A549 (cell line): ENCODE results near the gene UNC13D. TPM values are rescaled to one million over a fixed set of nuclear protein-coding genes. Genes with fewer than 3 reads are reported as not detected.
A peak's percentile ranks its signal among the peaks of the same experiment; 100 is the strongest.

ENCODE experiments used
- ATAC-seq, 2 experiments: fragments of 200-7000 bp in 1 of 2; fragments of >200 bp in 1 of 2; cut with Nextera tagmentation in 1 of 2; cut with Tn5 transposase in 1 of 2; 3 replicates each; pipeline versions ENCODE4 v1.8.0 to v1.9.1; 2018 to 2020; ENCODE audit warnings: mild to moderate bottlenecking in 1 of 2, moderate library complexity in 1 of 2
- CTCF ChIA-PET: fragments of 300-600 bp; sonication (Branson Sonifier 250); formaldehyde crosslinking; extraction: SDS; loops from one replicate; lab custom pipeline; 2021; ENCODE audit warnings: antibody characterized with exemption, inconsistent platforms; lab: Yijun Ruan, JAX
- POLR2A ChIA-PET: fragments of 350-600 bp; formaldehyde crosslinking; extraction: SDS; loops from one replicate; lab custom pipeline; 2021; ENCODE audit warnings: antibody characterized with exemption, inconsistent platforms; lab: Yijun Ruan, JAX
- DNase-seq, 2 experiments: peaks; one replicate each; pipeline versions ENCODE4 v3.0.0 to v3.0.0-alpha.2; 2011 to 2016; ENCODE audit warnings: low read depth in 1 of 2, low spot score in 1 of 2
- FAIRE-seq: peaks from 2 replicates; lab custom pipeline; 2011; peaks lifted over from hg19 to GRCh38; lab: Jason Lieb, UNC
- H3K27ac ChIP-seq, 2 experiments: fragments of >200 bp; sonication (Bioruptor Twin); formaldehyde crosslinking; 3 replicates each; pipeline ENCODE4 v1.5.1; 2016 to 2017
- H3K4me1 ChIP-seq: fragments of >200 bp; sonication (Bioruptor Twin); formaldehyde crosslinking; 3 replicates; pipeline ENCODE4 v1.6.1; 2016
- H3K4me2 ChIP-seq: fragments of >200 bp; sonication (Bioruptor Twin); formaldehyde crosslinking; 3 replicates; pipeline ENCODE4 v1.6.1; 2016
- H3K4me3 ChIP-seq: fragments of >200 bp; sonication (Bioruptor Twin); formaldehyde crosslinking; 3 replicates; pipeline ENCODE4 v1.5.1; 2016
- H3K9me3 ChIP-seq: fragments of >200 bp; sonication (Bioruptor Twin); formaldehyde crosslinking; 3 replicates; pipeline ENCODE4 v1.6.1; 2016
- ATOH8 ChIP-seq: fragments of 250-450 bp; sonication (Bioruptor Pico); IDR thresholded peaks from 2 replicates; pipeline ENCODE4 v1.5.0; 2020; ENCODE audit warnings: low read depth, mild to moderate bottlenecking, moderate library complexity
- CBX8 ChIP-seq: fragments of 200-600 bp; sonication (generic); IDR thresholded peaks from 2 replicates; pipeline ENCODE4 v1.6.1; 2016
- CEBPB ChIP-seq, 2 experiments: fragments of >200 bp in 1 of 2; sonication (Bioruptor Twin) in 1 of 2; formaldehyde crosslinking in 1 of 2; IDR thresholded peaks; 2 replicates each; pipeline ENCODE4 v1.6.1; 2012 to 2016
- CHD2 ChIP-seq: fragments of 150-350 bp; IDR thresholded peaks from 2 replicates; pipeline ENCODE4 v1.6.1; 2014; ENCODE audit warnings: low read length; ENCODE audit not compliant: partially characterized antibody
- E2F6 ChIP-seq: IDR thresholded peaks from 2 replicates; pipeline ENCODE4 v1.6.1; 2012; ENCODE audit warnings: low read depth, borderline replicate concordance
- ELK1 ChIP-seq: fragments of 150-350 bp; IDR thresholded peaks from 2 replicates; pipeline ENCODE4 v1.6.1; 2014; ENCODE audit warnings: low read depth, mild to moderate bottlenecking, low read length
- EP300 ChIP-seq, 2 experiments: fragments of >200 bp; sonication (Bioruptor Twin); formaldehyde crosslinking; IDR thresholded peaks; 2 replicates in 1 of 2; 3 replicates in 1 of 2; pipeline ENCODE4 v1.6.1; 2016 to 2017
- ESRRA ChIP-seq: fragments of 150-350 bp; IDR thresholded peaks from 2 replicates; pipeline ENCODE4 v1.6.1; 2014; ENCODE audit warnings: mild to moderate bottlenecking, low read length, borderline replicate concordance
- FOXS1 ChIP-seq: fragments of 250-450 bp; sonication (Bioruptor Pico); IDR thresholded peaks from 2 replicates; pipeline ENCODE4 v1.5.0; 2020; ENCODE audit warnings: mild to moderate bottlenecking, moderate library complexity
- HDAC2 ChIP-seq: fragments of 200-600 bp; sonication (generic); IDR thresholded peaks from 2 replicates; pipeline ENCODE4 v1.6.1; 2016
- HOXA7 ChIP-seq: fragments of 250-450 bp; sonication (Bioruptor Pico); IDR thresholded peaks from 2 replicates; pipeline ENCODE4 v1.5.0; 2020; ENCODE audit warnings: mild to moderate bottlenecking, moderate library complexity
- KDM1A ChIP-seq: fragments of 200-600 bp; sonication (generic); IDR thresholded peaks from 2 replicates; pipeline ENCODE4 v1.6.1; 2016; ENCODE audit warnings: low read depth, mild to moderate bottlenecking
- KDM5A ChIP-seq: fragments of 200-600 bp; sonication (generic); IDR thresholded peaks from 2 replicates; pipeline ENCODE4 v1.6.1; 2016; ENCODE audit warnings: antibody characterized with exemption, mild to moderate bottlenecking
- MAFK ChIP-seq: fragments of 450-650 bp; IDR thresholded peaks from 2 replicates; pipeline ENCODE4 v1.6.1; 2014; ENCODE audit not compliant: partially characterized antibody
- NPAS2 ChIP-seq: fragments of 250-450 bp; sonication (Bioruptor Pico); IDR thresholded peaks from 2 replicates; pipeline ENCODE4 v1.8.0; 2022; ENCODE audit warnings: mild to moderate bottlenecking, moderate library complexity, borderline replicate concordance
- PBX3 ChIP-seq: IDR thresholded peaks from 2 replicates; pipeline ENCODE4 v1.6.1; 2012
- RARB ChIP-seq: fragments of 250-450 bp; sonication (Bioruptor Pico); IDR thresholded peaks from 2 replicates; pipeline ENCODE4 v1.8.0; 2021; ENCODE audit warnings: mild to moderate bottlenecking, moderate library complexity
- RFX5 ChIP-seq: fragments of 450-650 bp; IDR thresholded peaks from 2 replicates; pipeline ENCODE4 v1.7.1; 2014; ENCODE audit warnings: antibody characterized with exemption, mild to moderate bottlenecking, moderate library complexity
- SREBF2 ChIP-seq: fragments of 450-650 bp; IDR thresholded peaks from 2 replicates; pipeline ENCODE4 v1.6.1; 2014; ENCODE audit warnings: mild to moderate bottlenecking, moderate library complexity
- TFCP2L1 ChIP-seq: fragments of 250-450 bp; sonication (Bioruptor Pico); IDR thresholded peaks from 2 replicates; pipeline ENCODE4 v1.5.0; 2021; ENCODE audit warnings: mild to moderate bottlenecking
- ZC3H11A ChIP-seq: fragments of 450-650 bp; IDR thresholded peaks from 2 replicates; pipeline ENCODE4 v1.6.1; 2014; ENCODE audit warnings: antibody characterized with exemption, mild to moderate bottlenecking
- ZFP36 ChIP-seq: fragments of 450-650 bp; IDR thresholded peaks from 2 replicates; pipeline ENCODE4 v1.6.1; 2014; ENCODE audit warnings: borderline replicate concordance; ENCODE audit not compliant: partially characterized antibody
- ZNF302 ChIP-seq: fragments of 250-450 bp; sonication (Bioruptor Pico); IDR thresholded peaks from 2 replicates; pipeline ENCODE4 v1.9.0; 2021; ENCODE audit warnings: inconsistent platforms, mild to moderate bottlenecking, moderate library complexity
- ZSCAN20 ChIP-seq: fragments of 250-450 bp; sonication (Bioruptor Pico); IDR thresholded peaks from 2 replicates; pipeline ENCODE4 v1.8.0; 2022; ENCODE audit warnings: mild to moderate bottlenecking, moderate library complexity
- WGBS: methylation state at CpG from one replicate; pipeline ENCODE4 v1.1.6; 2017; ENCODE audit errors: missing lambda C conversion rate; 5-methylcytosine and 5-hydroxymethylcytosine counted together
- polyA plus RNA-seq, 4 experiments: library from polyadenylated mRNA; depleted of rRNA in 3 of 4; stranded (reverse); fragments of >200 nt; fragmentation: RNase III in 1 of 4; extraction: RNeasy Plus Mini Kit Qiagen cat#74134 plus additional on column Dnase treatment in 1 of 4; gene quantifications; 2 replicates in 3 of 4; 3 replicates in 1 of 4; pipeline ENCODE4 v1.2.3, GENCODE V29; 2011 to 2017
- TF ChIP-seq, protein P1 (sequence below): fragments of >200 bp; sonication (Bioruptor Twin); formaldehyde crosslinking; IDR thresholded peaks from 3 replicates; pipeline ENCODE4 v1.5.1; 2016

Gene UNC13D
- polyA plus RNA-seq, 2 of the 4 experiments (the other 2 are of a cell fraction) = 1.6 to 3.5 TPM

DNA sequence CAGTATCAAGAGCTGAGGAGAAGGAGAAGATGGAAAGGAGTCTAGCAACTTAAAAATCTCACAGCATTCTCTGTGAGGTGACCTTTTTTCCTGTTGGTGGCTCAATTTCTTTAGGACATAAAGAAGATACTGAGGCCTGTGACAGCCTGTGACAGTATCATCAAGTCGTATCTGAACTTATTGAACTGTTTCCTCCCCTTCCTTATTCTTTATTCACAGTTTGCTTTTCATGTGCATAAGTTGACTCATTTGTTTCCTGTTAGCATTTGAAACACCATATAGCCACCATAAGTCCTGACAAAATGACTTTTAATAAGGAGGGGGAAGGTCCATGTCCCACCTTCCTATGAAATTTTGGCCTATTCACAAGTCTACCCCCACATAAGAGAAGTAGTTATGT lies 50.7 kb downstream of the UNC13D start (continued):
- TF ChIP-seq E2F6 (no peak), SREBF2 (no peak), CHD2 (no peak), KDM1A (no peak), KDM5A (no peak), RFX5 (no peak)
- TF ChIP-seq, all 56 proteins: peak for 0

DNA sequence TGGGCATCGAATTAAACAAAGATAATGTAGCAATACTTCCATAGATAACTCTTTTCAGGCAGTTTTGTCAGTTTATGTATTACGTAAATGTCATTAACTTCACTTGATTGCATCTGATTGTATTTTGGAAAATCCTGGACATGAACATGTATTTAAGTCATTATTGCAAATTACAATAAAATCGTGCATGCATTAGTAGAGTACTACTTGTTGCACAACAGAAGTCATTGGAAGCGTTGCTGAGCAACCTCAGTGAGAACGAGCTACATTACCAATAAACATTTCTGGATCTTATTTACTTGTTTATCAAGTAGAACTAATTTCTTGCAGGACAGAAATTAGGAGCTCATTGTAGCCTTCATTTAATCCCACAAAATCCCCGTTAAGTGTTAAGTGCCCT lies 53.0 kb downstream of the UNC13D start:
- Histone ChIP-seq H3K4me1 (peaks cover 8% of the 10 kb centered on the region), H3K4me2 (no peak overlapping the region), H3K9me3 (no peaks in the 10 kb centered on the region), H3K27ac (no peak overlapping the region), H3K4me3 (no peak overlapping the region)
- POLR2A ChIA-PET = interaction anchor here (2.3 kb wide), 1 partner anchor 11 kb away, joined by 19 read pairs; no protein-coding TSS in a partner anchor
- ATAC-seq (no peak), FAIRE-seq (no peak), DNase-seq (no peak)
- no peak for TF ChIP-seq TFCP2L1 (CRISPR knock-in tag)
- TF ChIP-seq, protein P1, sequence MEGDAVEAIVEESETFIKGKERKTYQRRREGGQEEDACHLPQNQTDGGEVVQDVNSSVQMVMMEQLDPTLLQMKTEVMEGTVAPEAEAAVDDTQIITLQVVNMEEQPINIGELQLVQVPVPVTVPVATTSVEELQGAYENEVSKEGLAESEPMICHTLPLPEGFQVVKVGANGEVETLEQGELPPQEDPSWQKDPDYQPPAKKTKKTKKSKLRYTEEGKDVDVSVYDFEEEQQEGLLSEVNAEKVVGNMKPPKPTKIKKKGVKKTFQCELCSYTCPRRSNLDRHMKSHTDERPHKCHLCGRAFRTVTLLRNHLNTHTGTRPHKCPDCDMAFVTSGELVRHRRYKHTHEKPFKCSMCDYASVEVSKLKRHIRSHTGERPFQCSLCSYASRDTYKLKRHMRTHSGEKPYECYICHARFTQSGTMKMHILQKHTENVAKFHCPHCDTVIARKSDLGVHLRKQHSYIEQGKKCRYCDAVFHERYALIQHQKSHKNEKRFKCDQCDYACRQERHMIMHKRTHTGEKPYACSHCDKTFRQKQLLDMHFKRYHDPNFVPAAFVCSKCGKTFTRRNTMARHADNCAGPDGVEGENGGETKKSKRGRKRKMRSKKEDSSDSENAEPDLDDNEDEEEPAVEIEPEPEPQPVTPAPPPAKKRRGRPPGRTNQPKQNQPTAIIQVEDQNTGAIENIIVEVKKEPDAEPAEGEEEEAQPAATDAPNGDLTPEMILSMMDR = no peak
- TF ChIP-seq MAFK = no peak
- no peak for TF ChIP-seq ZNF302 (CRISPR knock-in tag)
- CTCF ChIA-PET = interaction anchor here (1.0 to 3.6 kb wide), 12 partner anchors 8 to 158 kb away, joined by 4 to 21 read pairs (median 5); partner anchors contain the start of genes GALK1, SMIM5 and UNK
- 88% methylated on average over 6 of the region's 6 CpGs for WGBS

DNA sequence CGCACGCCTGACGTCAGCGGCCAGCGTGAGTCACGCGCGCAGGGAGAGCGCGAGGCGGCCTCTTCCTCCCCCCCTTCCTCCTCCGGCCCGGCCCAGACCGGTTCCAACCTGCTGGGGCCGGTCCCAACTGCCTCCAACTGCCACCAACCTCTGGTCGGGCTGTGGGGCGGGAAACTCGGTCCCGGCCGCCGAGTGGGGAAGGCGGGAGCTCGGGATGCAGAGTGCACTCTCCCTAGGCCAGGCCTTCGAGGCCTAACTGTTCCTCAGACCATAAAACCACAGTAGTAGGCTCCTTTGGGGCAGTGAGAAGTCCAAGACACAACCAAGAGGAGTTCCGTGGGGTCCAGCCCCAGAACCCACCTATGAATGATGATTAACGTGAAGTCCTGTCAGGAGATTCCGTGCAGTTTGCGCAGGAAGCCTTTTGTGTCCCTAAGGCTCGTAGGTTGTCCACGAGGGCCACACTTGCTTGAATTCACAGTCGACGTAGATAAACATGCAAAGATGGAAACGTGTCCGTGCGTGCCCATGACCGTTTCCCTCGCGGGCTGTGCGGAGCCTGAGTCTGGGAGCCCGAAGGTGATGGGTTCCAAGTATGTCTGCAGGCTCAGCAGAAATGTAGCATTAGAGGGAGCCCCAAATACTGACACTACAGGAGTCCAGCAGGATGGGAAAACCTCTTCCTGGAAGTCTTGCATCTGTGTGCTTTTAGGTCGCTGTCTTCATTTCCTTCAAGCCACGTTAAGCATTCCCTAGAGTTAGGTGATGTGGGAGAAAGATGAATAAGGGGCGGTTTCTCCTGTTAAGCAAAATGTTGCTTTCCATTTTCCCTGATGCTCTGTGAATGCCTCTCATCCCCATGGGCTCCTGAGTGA lies 59.0 kb downstream of the UNC13D start:
- H3K9me3 ChIP-seq = no peaks in the 10 kb centered on the region
- peak overlapping the region; percentile 60 for H3K4me3 ChIP-seq
- peak overlapping the region; percentile 96 to 97 for H3K27ac ChIP-seq
- CTCF ChIA-PET = interaction anchor here (0.8 to 5.8 kb wide), 12 partner anchors 9 to 166 kb away, joined by 3 to 72 read pairs (median 9); partner anchors contain the start of gene GALK1
- FAIRE-seq (no peak), ATAC-seq (peak; percentile 81 to 82), DNase-seq (peak in 1 of 2 experiments; percentile 69)
- H3K4me2 ChIP-seq = peak overlapping the region; percentile 81
- POLR2A ChIA-PET = interaction anchor here (1.0 to 3.7 kb wide), 6 partner anchors 9 to 111 kb away, joined by 3 to 17 read pairs (median 4); partner anchors contain the start of gene WBP2
- H3K4me1 ChIP-seq = peaks cover 37% of the 10 kb centered on the region
- WGBS = 14% methylated on average over 28 of the region's 43 CpGs
- TF ChIP-seq ELK1 = no peak
- TF ChIP-seq ESRRA = no peak
- TF ChIP-seq ZSCAN20 (CRISPR knock-in tag) = no peak
- TF ChIP-seq CBX8 = no peak
- TF ChIP-seq ATOH8 (CRISPR knock-in tag) = peak; percentile 80
- TF ChIP-seq NPAS2 (CRISPR knock-in tag) = no peak
- TF ChIP-seq PBX3 = 0 out of 2 replicates have a peak, but pooled peaks have one; percentile 6
- TF ChIP-seq HOXA7 = peak; percentile 84
- peak; percentile 68; the same call in 1 of the 2 replicates for TF ChIP-seq RARB (CRISPR knock-in tag)
- no peak for TF ChIP-seq CEBPB (IDR thresholded peaks at IDR 0.05)
- no peak; a peak in 1 of 5 replicates for TF ChIP-seq EP300 (IDR thresholded peaks at IDR 0.05)
- TF ChIP-seq HDAC2 = no peak
- peak; percentile 89 for TF ChIP-seq ZNF302 (CRISPR knock-in tag)
- no peak for TF ChIP-seq ZC3H11A
- TF ChIP-seq ZFP36 = no peak
- TF ChIP-seq FOXS1 (CRISPR knock-in tag) = peak; percentile 76
- TF ChIP-seq, protein P1 = no peak
- peak; percentile 59; the same call in 1 of the 2 replicates for TF ChIP-seq TFCP2L1 (CRISPR knock-in tag)
